ENCODE measurements around the gene MYO9B.
"Not testable (repeated sequence)": the region's sequence is repeated elsewhere in the genome, so short reads cannot be mapped to it uniquely, and the experiment has no call there.

MYO9B gene

DNA sequence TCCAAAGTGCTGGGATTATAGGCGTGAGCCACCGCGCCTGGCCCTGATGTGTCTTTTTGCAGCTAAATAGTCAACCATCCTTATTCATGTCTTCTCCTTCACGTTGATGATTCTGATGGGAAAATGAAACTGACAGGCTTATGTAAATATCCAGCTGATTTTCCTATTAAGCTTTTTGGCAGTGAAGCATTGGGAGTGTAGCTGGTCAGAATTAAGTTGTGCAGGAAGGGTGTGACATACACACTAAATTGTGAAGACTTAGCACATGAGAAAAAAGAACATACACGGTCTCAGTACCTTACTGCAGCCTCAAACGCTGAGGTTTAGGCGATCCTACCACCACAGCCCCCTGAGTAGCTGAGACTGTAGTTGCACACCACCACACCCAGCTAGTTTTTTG lies 89.1 kb downstream of the MYO9B start:
- in situ Hi-C loops (cut with MboI; ENCODE audit: low sequenced_read_pairs): no loop called here

DNA sequence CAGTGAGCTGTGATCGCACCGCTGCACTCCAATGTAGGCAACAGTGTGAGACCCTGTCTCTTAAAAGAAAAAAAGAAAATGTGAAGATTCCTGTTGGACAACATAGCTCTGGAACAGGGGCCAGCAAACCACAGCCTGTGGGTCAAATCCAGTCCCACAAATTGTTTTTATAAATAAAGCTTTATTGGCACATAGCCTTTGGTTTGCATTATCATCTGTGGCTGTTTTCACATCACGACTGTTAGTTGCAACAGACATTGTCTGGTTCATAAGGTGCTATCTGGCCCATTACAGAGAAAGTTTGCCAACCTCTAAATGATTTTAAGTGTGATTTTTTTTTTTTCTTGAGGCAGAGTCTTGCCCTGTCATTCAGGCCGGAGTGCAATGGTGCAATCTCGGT lies 90.1 kb downstream of the MYO9B start:
- in situ Hi-C loops (cut with MboI; ENCODE audit: low sequenced_read_pairs): no loop called here

DNA sequence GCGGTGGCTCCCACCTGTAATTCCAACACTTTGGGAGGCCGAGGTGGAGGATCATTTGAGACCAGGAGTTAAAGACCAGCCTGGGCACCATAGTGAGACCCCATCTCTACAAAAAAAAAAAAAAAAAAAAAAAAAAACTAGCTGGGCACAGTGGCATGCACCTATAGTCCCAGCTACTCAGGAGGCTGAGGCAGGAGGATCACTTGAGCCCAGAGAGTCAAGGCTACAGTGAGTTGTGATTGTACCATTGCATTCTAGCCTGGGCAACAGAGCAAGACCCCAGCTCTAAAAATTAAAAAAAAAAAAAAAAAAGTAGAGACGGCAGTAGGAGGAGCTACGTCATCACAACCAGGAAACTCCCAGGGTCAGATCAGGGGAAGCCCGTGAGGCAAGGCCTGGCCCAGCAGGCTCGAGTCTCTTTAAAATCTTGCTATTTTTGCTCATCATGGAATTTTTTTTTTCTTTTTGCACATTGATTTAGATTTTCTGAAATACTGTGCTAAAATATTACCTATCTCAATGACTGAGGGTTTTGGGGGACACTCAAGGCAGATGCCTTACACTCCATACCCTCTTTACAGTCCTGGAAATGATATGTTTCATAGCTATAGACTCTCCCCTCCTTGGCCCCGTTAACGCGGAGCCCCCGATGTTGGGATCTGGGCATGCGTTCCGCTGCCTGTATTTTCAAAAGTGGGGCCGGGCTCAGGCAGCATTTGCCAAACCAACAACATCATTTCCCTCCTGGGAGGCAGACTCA lies 95.1 kb downstream of the MYO9B start:
- in situ Hi-C loops (cut with MboI; ENCODE audit: low sequenced_read_pairs): no loop called here

DNA sequence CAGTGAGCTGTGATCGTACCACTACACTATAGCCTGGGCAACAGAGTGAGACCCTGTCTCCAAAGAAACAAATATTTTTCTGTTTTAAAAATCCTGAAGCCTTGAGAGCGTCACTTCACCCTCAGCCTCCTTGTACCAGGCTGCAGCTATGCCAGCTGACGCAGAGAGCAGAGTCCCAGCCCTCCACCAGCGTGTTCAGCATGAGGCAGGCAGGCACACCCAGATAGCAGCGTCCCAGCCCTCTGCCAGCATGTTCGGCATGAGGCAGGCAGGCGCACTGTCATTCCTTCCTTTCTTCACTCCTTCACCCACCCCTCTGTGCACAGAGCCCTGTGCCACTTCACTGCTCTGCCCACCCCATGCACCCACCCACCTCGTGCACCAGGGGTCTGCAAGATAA lies 96.3 kb downstream of the MYO9B start:
- in situ Hi-C loops (cut with MboI; ENCODE audit: low sequenced_read_pairs): no loop called here

DNA sequence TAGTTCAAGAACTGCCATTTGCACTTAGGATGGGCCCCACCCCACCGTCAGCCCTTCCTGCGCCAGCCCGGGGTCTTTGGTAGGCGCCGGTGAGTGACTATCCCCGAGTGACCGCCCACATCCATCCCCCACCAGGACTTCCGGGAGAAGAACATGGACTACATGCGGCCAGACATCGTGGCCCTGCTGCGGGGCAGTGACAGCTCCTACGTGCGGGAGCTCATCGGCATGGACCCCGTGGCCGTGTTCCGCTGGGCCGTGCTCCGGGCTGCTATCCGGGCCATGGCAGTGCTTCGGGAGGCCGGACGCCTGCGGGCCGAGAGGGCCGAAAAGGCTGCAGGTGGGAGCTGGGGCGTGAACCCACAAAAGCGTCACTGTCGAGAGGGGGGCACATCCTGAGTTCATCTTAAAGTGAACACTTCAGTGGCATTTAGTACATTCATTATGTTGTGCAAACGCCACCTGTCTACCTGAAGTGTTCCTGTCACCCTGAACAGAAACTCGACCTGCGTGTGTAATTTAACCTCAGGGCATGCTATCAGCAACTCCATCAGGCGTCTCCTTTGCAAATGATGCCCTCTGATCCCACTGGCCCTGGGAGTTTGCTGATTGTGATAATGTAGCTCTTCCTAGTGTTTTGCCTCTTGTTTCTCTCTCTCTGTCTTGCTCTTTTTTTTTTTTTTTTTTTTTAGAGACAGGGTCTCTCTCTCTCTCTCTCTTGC lies 97.2 kb downstream of the MYO9B start:
- in situ Hi-C loops (cut with MboI; ENCODE audit: low sequenced_read_pairs): no loop called here

DNA sequence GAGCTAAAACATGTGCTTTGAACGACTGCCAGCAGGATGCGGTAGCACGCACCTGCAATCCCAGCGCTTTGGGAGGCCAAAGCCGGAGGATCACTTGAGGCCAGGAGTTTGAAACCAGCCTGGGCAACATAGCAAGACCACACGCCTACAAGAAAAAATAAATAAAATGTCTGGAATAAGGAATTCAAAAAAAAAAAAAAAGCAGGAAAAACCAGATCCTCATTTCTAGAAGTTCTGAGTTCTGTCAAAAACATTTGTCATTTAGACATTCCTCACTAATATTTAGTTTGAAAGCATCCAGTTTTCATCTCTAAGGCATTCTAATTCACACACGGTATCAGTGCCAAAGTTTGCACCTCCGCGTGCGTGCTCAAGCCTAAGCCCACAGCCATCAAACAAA lies 102.7 kb downstream of the MYO9B start:
- in situ Hi-C loops (cut with MboI; ENCODE audit: low sequenced_read_pairs): no loop called here

DNA sequence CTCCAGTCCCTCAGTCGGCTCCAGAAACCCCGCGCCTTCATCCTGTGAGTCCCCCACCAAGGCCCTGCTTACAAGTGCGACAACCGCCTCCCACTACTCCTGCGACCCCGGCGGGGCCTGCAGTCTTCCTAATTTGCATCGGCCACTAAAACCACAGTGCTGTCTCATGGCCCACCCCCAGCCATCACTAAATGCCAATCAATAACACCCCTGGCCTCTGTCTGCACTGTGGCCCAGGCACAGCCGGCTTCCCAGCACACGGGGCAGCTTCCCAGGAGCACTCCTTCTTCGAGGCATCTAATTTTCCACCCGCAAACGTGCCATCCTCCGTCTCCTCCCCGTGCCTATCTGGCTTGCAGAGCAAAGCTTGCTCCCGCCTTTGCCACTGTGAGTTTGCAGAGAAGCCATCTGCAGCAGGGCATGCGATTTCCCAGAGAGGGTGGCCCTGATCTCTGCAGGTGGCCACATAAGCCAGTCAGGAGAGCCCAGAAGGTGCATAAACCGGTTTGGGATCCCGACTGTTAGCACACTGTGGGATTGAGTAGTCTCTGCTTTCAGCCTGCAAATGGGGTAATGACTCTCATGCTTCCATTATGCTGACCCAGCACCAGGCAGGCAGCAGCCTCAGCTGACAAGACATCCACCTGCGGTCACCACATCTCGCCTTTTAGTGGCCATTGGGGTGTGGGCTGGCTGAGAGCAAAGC lies 105.6 kb downstream of the MYO9B start:
- in situ Hi-C loops (cut with MboI; ENCODE audit: low sequenced_read_pairs): no loop called here

DNA sequence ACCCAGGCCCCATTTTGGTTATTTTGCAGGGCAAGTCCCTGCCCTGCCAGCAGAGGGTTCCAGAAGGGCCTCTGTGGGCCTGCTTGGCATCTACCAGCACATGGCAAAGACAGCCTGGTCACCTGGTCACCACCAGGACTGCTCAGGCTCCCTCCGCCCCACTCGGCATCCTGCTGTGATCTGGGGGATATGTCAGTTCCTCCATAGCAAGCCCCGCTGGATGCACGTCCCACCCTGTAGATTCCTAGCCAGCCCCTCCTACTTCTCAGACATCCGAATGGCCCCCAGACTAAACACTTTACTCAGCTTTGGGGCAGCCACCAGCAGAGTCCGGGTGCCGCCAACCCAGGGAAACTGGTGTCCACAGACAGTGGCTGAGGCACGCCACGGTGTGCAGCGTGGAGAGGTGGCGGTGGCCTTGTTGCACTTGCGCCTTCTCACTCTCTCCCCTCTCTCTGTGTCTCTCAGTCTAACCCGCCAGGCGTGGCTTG lies 107.7 kb downstream of the MYO9B start:
- in situ Hi-C loops (cut with MboI; ENCODE audit: low sequenced_read_pairs): no loop called here

DNA sequence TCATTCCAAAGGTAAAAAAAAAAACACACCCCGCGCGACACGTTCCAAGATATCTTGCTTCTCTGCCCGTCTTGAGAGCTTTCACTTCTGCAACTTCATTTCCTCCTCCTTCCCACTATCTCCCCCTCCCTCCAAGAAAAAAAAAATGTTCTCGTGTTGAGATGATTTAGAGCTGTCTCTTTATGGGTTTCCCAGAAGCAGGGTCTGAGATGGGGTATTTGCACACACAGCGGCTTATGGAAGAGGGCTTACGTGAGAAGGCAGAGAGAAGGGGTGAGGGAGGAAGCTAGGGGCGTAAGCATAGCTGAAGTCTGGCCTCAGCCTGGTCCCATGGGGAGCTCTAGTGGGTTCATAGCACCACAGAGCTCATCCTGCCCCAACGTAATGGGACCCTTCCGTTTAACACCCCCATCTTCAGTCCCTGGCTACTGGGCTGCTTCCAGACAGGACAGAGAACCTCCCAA lies 108.3 kb downstream of the MYO9B start:
- in situ Hi-C loops (cut with MboI; ENCODE audit: low sequenced_read_pairs): no loop called here

DNA sequence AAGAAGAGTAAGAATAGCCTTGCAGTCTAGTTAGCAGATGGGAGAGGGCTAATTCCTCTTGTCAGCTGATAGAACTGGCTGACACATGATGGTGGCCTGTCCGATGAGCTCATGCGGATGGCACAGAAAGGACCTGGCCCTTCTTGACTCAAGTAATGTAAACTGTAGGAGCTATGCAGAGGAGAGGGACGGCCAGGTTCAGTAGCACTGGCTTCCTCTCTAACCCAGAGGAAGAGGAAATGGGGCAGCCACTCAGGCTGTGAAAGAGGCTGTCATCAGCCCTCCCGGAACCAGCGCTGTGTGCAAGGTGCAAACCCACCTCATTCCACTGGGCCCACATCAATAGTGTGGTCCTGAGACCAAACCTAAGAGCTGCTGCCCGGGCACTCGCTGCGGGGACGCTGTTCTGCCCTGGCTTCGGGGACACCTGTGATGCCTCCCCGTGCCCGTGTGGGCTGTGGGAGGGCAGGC lies 108.8 kb downstream of the MYO9B start:
- in situ Hi-C loops (cut with MboI; ENCODE audit: low sequenced_read_pairs): no loop called here

DNA sequence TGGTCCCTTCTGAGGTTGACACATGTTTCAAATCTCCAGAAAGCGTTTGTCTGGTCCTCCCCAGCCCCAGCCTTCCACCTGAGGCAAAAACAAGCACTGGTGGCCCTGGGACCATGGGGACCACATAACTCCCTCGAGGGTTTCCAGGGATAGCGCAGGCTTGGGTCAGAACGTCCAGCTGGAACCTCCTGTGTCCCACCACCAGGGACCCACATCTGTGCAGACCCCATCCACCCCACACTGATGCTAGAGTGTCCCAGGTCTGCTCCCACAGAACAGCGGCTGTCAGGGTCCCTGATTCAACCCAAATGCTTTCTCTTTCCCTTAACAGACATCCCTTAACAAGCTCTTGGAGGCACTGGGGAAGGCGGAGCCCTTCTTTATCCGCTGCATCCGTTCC lies 110.0 kb downstream of the MYO9B start:
- in situ Hi-C loops (cut with MboI; ENCODE audit: low sequenced_read_pairs): no loop called here

DNA sequence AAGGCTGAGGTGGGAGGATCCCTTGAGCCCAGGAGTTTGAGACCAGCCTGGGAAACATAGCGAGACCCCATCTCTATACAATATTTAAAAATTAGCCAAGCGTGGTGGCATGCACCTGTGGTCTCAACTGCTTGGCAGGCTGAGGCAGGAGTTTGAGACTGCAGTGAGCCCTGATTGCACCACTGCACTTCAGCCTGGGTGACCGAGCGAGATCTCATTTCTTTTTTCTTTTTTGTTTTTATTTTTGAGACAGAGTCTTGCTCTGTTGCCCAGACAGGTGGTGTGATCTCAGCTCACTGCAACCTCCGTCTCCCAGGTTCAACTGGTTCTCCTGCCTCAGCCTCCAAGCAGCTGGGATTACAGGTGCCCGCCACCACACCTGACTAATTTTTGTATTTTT lies 116.2 kb downstream of the MYO9B start:
- in situ Hi-C loops (cut with MboI; ENCODE audit: low sequenced_read_pairs): not testable (repeated sequence)

DNA sequence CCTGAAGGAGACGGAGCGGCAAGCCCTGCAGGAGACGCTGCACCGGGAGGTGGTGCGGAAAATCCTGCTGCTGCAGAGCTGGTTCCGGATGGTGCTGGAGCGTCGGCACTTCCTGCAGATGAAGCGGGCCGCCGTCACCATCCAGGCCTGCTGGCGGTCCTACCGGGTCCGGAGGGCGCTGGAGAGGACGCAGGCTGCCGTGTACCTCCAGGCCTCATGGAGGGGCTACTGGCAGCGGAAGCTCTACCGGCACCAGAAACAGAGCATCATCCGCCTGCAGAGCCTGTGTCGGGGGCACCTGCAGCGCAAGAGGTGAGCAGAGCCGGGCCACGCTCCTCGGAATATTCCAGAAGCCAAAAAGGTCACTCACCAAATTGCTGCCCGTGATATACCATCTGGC lies 117.2 kb downstream of the MYO9B start:
- in situ Hi-C loops (cut with MboI; ENCODE audit: low sequenced_read_pairs): no loop called here

DNA sequence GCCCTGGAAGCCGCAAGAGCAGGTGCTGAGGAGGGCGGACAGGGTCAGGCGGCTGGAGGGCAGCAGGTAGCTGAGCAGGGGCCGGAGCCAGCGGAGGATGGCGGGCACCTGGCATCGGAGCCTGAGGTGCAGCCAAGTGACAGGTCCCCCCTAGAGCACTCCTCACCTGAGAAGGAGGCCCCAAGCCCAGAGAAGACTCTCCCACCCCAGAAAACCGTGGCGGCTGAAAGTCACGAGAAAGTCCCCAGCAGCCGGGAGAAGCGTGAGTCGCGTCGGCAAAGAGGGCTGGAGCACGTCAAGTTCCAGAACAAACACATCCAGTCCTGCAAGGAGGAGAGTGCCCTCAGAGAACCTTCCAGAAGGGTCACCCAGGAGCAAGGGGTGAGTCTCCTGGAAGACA lies 119.0 kb downstream of the MYO9B start:
- in situ Hi-C loops (cut with MboI; ENCODE audit: low sequenced_read_pairs): no loop called here

DNA sequence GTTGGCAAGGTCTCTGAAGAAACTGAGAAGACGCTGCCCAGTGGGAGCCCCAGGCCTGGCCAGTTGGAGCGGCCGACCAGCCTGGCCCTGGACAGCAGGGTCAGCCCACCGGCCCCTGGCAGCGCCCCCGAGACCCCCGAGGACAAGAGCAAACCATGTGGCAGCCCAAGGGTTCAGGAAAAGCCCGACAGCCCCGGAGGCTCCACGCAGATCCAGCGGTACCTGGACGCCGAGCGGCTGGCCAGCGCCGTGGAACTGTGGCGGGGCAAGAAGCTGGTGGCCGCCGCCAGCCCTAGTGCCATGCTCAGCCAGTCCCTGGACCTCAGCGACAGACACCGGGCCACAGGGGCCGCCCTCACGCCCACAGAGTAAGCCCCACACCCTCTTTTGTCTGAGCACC lies 119.5 kb downstream of the MYO9B start:
- in situ Hi-C loops (cut with MboI; ENCODE audit: low sequenced_read_pairs): no loop called here

DNA sequence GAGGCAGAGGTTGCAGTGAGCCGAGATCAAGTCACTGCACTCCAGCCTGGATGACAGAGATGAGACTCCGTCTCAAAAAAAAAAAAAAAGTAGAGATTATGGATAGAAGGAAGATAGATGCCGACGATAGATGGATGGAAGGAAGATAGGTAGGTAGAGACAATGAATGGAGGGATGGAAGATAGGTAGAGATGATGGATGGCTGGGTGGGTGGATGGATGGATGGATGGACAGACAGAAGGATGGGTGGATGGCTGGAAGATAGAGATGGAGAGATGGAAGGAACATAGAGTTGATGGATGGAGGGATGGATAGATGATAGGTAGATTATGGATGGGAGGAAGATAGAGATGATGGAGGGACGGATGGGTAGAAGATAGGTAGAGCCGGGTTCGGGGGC lies 121.0 kb downstream of the MYO9B start:
- in situ Hi-C loops (cut with MboI; ENCODE audit: low sequenced_read_pairs): no loop called here

DNA sequence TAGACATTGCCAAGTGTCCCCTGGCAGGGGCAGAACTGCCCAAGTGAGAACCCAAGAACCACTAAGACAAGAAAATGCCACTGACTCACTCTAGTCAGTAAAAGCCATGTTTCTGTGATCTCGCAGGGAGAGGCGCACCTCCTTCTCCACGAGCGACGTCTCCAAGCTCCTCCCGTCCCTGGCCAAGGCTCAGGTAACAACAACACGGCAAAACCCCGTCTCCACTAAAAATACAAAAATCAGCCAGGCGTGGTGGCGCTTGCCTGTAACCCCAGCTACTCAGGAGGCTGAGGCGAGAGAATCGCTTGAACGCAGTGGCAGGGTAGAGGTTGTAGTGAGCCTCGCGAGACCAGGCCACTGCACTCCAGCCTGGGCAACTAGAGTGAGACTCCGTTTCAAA lies 122.1 kb downstream of the MYO9B start:
- in situ Hi-C loops (cut with MboI; ENCODE audit: low sequenced_read_pairs): no loop called here

DNA sequence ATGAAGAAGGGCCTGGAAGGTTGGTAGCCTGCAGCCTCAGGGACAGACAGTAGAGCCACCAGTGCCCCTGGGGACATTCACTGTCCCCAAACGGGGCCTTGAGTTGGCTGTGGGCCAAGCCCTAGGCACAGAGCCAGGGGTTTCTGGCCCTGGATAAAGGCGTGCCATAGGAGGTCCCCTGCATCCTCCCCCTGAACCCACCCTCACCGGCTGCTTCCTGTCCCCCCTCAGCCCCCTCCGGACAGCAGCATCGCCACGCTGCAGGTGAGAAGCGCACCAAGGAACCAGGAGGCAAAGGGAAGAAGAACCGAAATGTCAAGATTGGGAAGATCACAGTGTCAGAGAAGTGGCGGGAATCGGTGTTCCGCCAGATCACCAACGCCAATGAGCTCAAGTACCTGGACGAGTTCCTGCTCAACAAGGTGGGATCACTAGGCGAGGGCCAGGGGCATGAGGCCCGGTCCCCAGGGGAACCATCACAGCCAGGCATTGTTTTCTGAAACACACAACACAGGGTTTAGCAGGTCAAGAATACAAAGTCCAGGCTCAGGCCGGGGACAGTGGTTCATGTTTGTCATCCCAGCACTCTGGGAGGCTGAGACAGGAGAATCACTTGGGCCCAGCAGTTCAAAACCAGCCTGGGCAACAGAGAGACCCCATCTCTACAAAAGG lies 125.0 kb downstream of the MYO9B start:
- in situ Hi-C loops (cut with MboI; ENCODE audit: low sequenced_read_pairs): no loop called here

DNA sequence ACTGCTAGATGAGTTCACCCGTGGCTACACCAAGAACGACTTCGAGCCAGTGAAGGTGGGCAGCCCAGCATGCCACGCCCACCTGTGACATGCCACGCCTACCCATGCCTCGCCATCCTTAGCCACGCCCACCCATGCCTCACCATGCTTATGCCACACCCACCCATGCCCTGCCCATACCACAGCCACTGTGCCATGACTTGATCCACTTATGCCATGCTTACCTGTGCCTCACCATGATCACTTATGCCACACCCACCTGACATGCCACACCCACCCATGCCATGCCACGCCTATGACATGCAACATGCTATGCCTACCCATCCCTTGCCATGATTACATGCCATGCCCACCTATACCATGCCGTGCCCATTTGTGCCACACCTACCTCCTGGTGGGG lies 126.7 kb downstream of the MYO9B start:
- in situ Hi-C loops (cut with MboI; ENCODE audit: low sequenced_read_pairs): no loop called here

DNA sequence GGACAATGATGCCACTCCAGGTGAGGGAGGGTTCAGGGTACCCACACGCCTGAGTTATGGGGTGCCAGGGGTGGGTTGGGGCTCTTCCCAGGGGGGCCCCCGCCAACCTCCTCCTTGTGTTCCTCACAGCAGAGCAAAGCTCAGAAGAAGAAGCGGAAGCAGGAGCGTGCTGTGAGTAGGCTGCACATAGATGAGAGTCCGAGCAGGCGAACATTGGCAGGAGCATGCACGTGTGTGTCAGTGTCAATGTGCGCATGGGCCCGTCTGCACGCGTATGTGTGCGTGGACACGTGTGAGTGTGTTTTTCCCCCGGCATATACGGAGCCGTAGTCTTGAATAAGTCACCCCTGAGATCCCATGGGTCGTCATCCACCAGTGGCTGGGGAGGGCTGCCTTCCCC lies 127.1 kb downstream of the MYO9B start:
- in situ Hi-C loops (cut with MboI; ENCODE audit: low sequenced_read_pairs): no loop called here
